ENCODE data around the gene DNASE1L2. TPM values are rescaled to one million over a fixed set of nuclear protein-coding genes. Genes with fewer than 3 reads are reported as not detected.

Gene DNASE1L2
- total RNA-seq, 2 donors from 2014 or later, result 0.83 TPM; not detected in 1

DNA sequence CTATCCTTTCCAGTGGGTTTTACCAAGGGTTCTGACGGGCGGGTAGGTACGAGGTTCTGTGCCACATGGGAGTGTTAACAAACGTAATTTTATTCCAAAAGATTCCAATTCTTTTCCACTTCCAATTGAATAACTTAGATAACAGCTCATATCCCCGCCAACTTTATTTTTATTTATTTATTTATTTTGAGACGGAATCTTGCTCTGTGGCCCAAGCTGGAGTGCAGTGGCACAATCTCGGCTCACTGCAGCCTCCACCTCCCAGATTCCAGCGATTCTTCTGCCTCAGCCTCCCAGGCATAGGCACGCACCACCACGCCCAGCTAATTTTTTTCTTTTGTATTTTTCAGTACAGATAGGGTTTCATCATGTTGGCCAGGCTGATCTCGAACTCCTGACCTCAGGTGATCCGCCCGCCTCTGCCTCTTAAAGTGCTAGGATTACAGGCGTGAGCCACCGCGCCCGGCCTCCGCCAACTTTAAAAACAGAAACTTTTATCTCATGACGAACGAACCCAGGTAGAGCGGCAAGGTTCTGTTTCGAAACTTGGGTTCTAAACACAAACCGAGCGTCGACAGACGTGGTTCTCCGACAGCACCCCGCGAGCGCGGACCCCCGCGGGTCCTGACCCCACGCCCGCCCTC, 14.5 kb downstream of the DNASE1L2 start:
- H3K27me3 ChIP-seq, result no peaks in the 10 kb centered on the region
- H3K27ac ChIP-seq, result peak overlapping the region; percentile 86 to 91
- H3K4me3 ChIP-seq, result peak overlapping the region; percentile 74 to 76
- H3K36me3 ChIP-seq, result peaks cover 40% of the 10 kb centered on the region
- TF ChIP-seq, protein P1, sequence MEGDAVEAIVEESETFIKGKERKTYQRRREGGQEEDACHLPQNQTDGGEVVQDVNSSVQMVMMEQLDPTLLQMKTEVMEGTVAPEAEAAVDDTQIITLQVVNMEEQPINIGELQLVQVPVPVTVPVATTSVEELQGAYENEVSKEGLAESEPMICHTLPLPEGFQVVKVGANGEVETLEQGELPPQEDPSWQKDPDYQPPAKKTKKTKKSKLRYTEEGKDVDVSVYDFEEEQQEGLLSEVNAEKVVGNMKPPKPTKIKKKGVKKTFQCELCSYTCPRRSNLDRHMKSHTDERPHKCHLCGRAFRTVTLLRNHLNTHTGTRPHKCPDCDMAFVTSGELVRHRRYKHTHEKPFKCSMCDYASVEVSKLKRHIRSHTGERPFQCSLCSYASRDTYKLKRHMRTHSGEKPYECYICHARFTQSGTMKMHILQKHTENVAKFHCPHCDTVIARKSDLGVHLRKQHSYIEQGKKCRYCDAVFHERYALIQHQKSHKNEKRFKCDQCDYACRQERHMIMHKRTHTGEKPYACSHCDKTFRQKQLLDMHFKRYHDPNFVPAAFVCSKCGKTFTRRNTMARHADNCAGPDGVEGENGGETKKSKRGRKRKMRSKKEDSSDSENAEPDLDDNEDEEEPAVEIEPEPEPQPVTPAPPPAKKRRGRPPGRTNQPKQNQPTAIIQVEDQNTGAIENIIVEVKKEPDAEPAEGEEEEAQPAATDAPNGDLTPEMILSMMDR (IDR thresholded peaks at IDR 0.05), result no peak
- DNase-seq (ENCODE audit: low spot score), result no peak
- no peaks in the 10 kb centered on the region for H3K9me3 ChIP-seq
- peaks cover 0 to 18% of the 10 kb centered on the region in 2 donors for H3K4me1 ChIP-seq

DNA sequence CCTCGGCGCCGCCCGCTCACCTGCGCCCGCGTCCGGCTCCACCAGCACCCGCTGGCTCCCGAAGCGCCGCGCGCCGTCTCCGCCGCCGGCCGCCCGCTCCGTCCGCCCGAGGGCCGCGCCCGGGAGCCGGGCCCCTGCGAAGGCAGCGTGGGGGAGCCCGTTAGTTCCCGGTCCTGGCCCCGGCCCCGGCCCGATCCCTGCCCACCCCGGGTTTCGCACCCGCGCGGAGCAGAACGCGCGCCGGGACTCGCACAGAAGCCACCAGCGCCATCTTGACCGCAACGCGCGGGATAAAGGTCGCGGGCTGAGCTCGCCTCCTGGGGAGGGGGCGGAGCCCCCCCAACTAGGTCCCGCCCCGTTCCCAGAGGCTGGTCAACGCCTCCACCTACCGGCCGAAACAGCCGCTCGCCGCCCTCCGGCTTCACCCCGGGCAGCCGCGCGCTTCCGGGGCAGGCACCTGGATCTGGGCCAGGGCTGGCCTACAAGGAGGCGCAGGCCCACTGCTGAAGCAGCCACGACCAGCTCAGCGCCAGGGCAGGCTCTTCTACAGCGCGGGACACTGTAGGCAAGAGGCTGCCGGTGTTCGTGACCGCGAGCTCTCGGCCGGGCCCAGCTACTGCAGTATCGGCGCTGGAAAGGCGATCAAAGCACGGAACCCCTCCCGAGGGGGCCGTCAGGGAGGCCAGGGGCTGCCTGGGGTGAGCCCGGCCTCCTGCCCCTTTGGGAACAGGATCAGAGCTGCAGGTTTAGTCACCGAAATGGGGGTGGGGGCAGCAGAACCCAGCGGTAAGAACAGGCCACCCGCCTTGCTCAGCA, 15.3 kb downstream of the DNASE1L2 start, which contains the start of gene ECI1:
Gene ECI1, minus strand, starts transcription at position 292 of the 816 bp plus-strand sequence. Its CDS starts 21 bp downstream, at position 271.
- H3K4me3 ChIP-seq, result peak within 1 kb of the TSS; percentile 74 to 76
- TF ChIP-seq, protein P1 (IDR thresholded peaks at IDR 0.05), result peak; percentile 66 to 87
- DNase-seq (ENCODE audit: low spot score), result peak; percentile 94
- peak within 1 kb of the TSS; percentile 86 to 91 for H3K27ac ChIP-seq
- H3K4me1 ChIP-seq, result peaks cover 0 to 18% of the 10 kb centered on the region in 2 donors
- H3K36me3 ChIP-seq, result peaks cover 40% of the 10 kb centered on the region
- H3K27me3 ChIP-seq, result no peaks in the 10 kb centered on the region
- no peaks in the 10 kb centered on the region for H3K9me3 ChIP-seq

GRCh38 chr16:2252806-2253148, 16.5 kb downstream of the DNASE1L2 start:
- TF ChIP-seq, protein P1 (IDR thresholded peaks at IDR 0.05), result no peak
- no peak overlapping the region for H3K4me3 ChIP-seq
- no peaks in the 10 kb centered on the region for H3K9me3 ChIP-seq
- DNase-seq (ENCODE audit: low spot score), result no peak
- H3K36me3 ChIP-seq, result peaks cover 50% of the 10 kb centered on the region
- no peaks in the 10 kb centered on the region for H3K27me3 ChIP-seq
- H3K27ac ChIP-seq, result no peak overlapping the region
- H3K4me1 ChIP-seq, result peaks cover 0 to 18% of the 10 kb centered on the region in 2 donors

- Histone ChIP-seq H3K4me1 (peaks cover 0 to 18% of the 10 kb centered on the region in 2 donors), H3K36me3 (peaks cover 55% of the 10 kb centered on the region), H3K4me3 (no peak overlapping the region), H3K9me3 (no peaks in the 10 kb centered on the region), H3K27ac (no peak overlapping the region), H3K27me3 (no peaks in the 10 kb centered on the region)
- no peak for DNase-seq (ENCODE audit: low spot score)
- TF ChIP-seq, protein P1 (IDR thresholded peaks at IDR 0.05), result no peak
These were observed 17.0 kb downstream of the DNASE1L2 start for GRCh38 chr16:2253293-2253692.

GRCh38 chr16:2256531-2257140, 20.4 kb downstream of the DNASE1L2 start:
- DNase-seq (ENCODE audit: low spot score), result no peak
- TF ChIP-seq, protein P1 (IDR thresholded peaks at IDR 0.05), result no peak
- Histone ChIP-seq H3K27ac (no peak overlapping the region), H3K36me3 (peaks cover 84% of the 10 kb centered on the region), H3K4me3 (no peak overlapping the region), H3K9me3 (no peaks in the 10 kb centered on the region), H3K4me1 (peaks cover 0 to 7% of the 10 kb centered on the region in 2 donors), H3K27me3 (no peaks in the 10 kb centered on the region)

All from right atrium auricular region (tissue), 2 donors.